Stimulated activated CD4-positive, alpha-beta T cell treated with anti-CD3 and anti-CD28 coated beads, Interleukin-2, amount 100 ng/mL, for 4 hours (primary cell): Measurements from ENCODE around the gene FUT8.
"Not testable (repeated sequence)": the region's sequence is repeated elsewhere in the genome, so short reads cannot be mapped to it uniquely, and the experiment has no call there.

Experiments used
- DNase-seq: peaks from one replicate; pipeline ENCODE4 v3.0.0-alpha.2; 2020; ENCODE audit warnings: low read depth

FUT8 gene

GRCh38 chr14:65453807-65454480 lies 41.4 kb downstream of the FUT8 start:
- no peak for DNase-seq

GRCh38 chr14:65456247-65456646 lies 43.7 kb downstream of the FUT8 start:
- no peak for DNase-seq

- no peak for DNase-seq
Measured at GRCh38 chr14:65461730-65462129, 49.2 kb downstream of the FUT8 start.

GRCh38 chr14:65462411-65462810 lies 49.9 kb downstream of the FUT8 start:
- no peak for DNase-seq

- DNase-seq = no peak
Measured at GRCh38 chr14:65465584-65465983, 53.1 kb downstream of the FUT8 start.

GRCh38 chr14:65467926-65468325 lies 55.4 kb downstream of the FUT8 start:
- not testable (repeated sequence) for DNase-seq

- DNase-seq = no peak
Measured at GRCh38 chr14:65469903-65470302, 57.4 kb downstream of the FUT8 start.

- DNase-seq = no peak
Measured at GRCh38 chr14:65470404-65470880, 57.9 kb downstream of the FUT8 start.

GRCh38 chr14:65471038-65471878 lies 58.7 kb downstream of the FUT8 start:
- DNase-seq = no peak

- DNase-seq = no peak
Measured at GRCh38 chr14:65472189-65472588, 59.7 kb downstream of the FUT8 start.

GRCh38 chr14:65476273-65476941 lies 63.9 kb downstream of the FUT8 start:
- DNase-seq = no peak

GRCh38 chr14:65476942-65477318 lies 64.4 kb downstream of the FUT8 start:
- no peak for DNase-seq

- DNase-seq = no peak
Measured at GRCh38 chr14:65478017-65478416, 65.5 kb downstream of the FUT8 start.

GRCh38 chr14:65478596-65478995 lies 66.1 kb downstream of the FUT8 start:
- DNase-seq = no peak

- DNase-seq = no peak
Measured at GRCh38 chr14:65479386-65479785, 66.9 kb downstream of the FUT8 start.

GRCh38 chr14:65482757-65483438 lies 70.4 kb downstream of the FUT8 start:
- DNase-seq = no peak

GRCh38 chr14:65483647-65484046 lies 71.1 kb downstream of the FUT8 start:
- DNase-seq = no peak

GRCh38 chr14:65485516-65485915 lies 73.0 kb downstream of the FUT8 start:
- DNase-seq = no peak

GRCh38 chr14:65486863-65487262 lies 74.3 kb downstream of the FUT8 start:
- no peak for DNase-seq

- no peak for DNase-seq
Measured at GRCh38 chr14:65487783-65488494, 75.4 kb downstream of the FUT8 start.

GRCh38 chr14:65491274-65491673 lies 78.7 kb downstream of the FUT8 start:
- no peak for DNase-seq

GRCh38 chr14:65492266-65492665 lies 79.7 kb downstream of the FUT8 start:
- DNase-seq = no peak
